GM12891 (cell line): ENCODE results near the gene ETAA1.

Experiments
- DNase-seq: peaks from one replicate; pipeline ENCODE4 v3.0.0; 2011; ENCODE audit warnings: low spot score; ENCODE audit not compliant: insufficient read length
- FAIRE-seq: peaks from 2 replicates; lab custom pipeline; 2011; peaks lifted over from hg19 to GRCh38; lab: Jason Lieb, UNC
- PAX5 ChIP-seq: IDR thresholded peaks from 2 replicates; pipeline ENCODE4 v1.6.1; 2011; ENCODE audit warnings: low read length, moderate library complexity, mild to moderate bottlenecking; ENCODE audit not compliant: insufficient read depth, severe bottlenecking
- POLR2A ChIP-seq: IDR thresholded peaks from 2 replicates; pipeline ENCODE4 v1.6.1; 2011; ENCODE audit warnings: low read depth, low read length, control low read depth
- POLR2AphosphoS5 ChIP-seq: IDR thresholded peaks from 2 replicates; pipeline ENCODE4 v1.6.1; 2011; ENCODE audit warnings: low read depth, low read length, control low read depth
- POU2F2 ChIP-seq: IDR thresholded peaks from 2 replicates; pipeline ENCODE4 v1.6.1; 2011; ENCODE audit warnings: low read depth, mild to moderate bottlenecking, control low read depth, low read length, moderate library complexity
- SPI1 ChIP-seq: IDR thresholded peaks from 2 replicates; pipeline ENCODE4 v1.6.1; 2011; ENCODE audit warnings: low read depth, low read length, control low read depth
- TAF1 ChIP-seq: IDR thresholded peaks from 2 replicates; pipeline ENCODE4 v1.6.1; 2011; ENCODE audit warnings: low read depth, low read length, control low read depth

ETAA1 gene

GRCh38 chr2:67393237-67393636 lies 3.9 kb upstream of the ETAA1 start:
- FAIRE-seq (no peak), DNase-seq (no peak)
- TF ChIP-seq POLR2AphosphoS5 (no peak), PAX5 (no peak), SPI1 (no peak), TAF1 (no peak)

- FAIRE-seq (no peak), DNase-seq (no peak)
- TF ChIP-seq PAX5 (no peak), POLR2AphosphoS5 (no peak), SPI1 (no peak), TAF1 (no peak), POU2F2 (no peak), POLR2A (no peak)
These were observed 2.4 kb upstream of the ETAA1 start for GRCh38 chr2:67394734-67395133.

- DNase-seq (no peak), FAIRE-seq (no peak)
- TF ChIP-seq TAF1 (no peak), PAX5 (no peak), POLR2A (no peak), POLR2AphosphoS5 (no peak)
These were observed 2.0 kb downstream of the ETAA1 start for GRCh38 chr2:67399144-67399543.

- TF ChIP-seq POU2F2 (no peak), POLR2A (no peak), POLR2AphosphoS5 (no peak), PAX5 (no peak), TAF1 (no peak), SPI1 (no peak)
- FAIRE-seq (no peak), DNase-seq (no peak)
These were observed 2.8 kb downstream of the ETAA1 start for GRCh38 chr2:67399831-67400489.

- no peak for FAIRE-seq
- TF ChIP-seq POLR2AphosphoS5 (no peak), PAX5 (no peak), POU2F2 (no peak), TAF1 (no peak), SPI1 (no peak), POLR2A (no peak)
- no peak for DNase-seq
These were observed 3.7 kb downstream of the ETAA1 start for GRCh38 chr2:67400560-67401485.

- no peak for TF ChIP-seq POLR2AphosphoS5
- TF ChIP-seq PAX5, result no peak
- no peak for TF ChIP-seq SPI1
- TF ChIP-seq POU2F2, result no peak
- no peak for TF ChIP-seq TAF1
- no peak for TF ChIP-seq POLR2A
- no peak for FAIRE-seq
- DNase-seq, result no peak
These were observed 11.2 kb downstream of the ETAA1 start for GRCh38 chr2:67408346-67408745.

- no peak for TF ChIP-seq POU2F2
- TF ChIP-seq POLR2AphosphoS5, result no peak
- TF ChIP-seq TAF1, result no peak
- no peak for FAIRE-seq
- DNase-seq, result no peak
These were observed 15.3 kb downstream of the ETAA1 start for GRCh38 chr2:67412424-67412823.

- TF ChIP-seq POU2F2 (no peak), POLR2AphosphoS5 (no peak), SPI1 (no peak), POLR2A (no peak), PAX5 (no peak), TAF1 (no peak)
- DNase-seq (no peak), FAIRE-seq (no peak)
These were observed 17.7 kb downstream of the ETAA1 start for GRCh38 chr2:67414867-67415266.

- TF ChIP-seq POLR2AphosphoS5 (no peak), POLR2A (no peak), POU2F2 (no peak), SPI1 (no peak), TAF1 (no peak), PAX5 (no peak)
- DNase-seq (no peak), FAIRE-seq (peak; percentile 45)
These were observed 19.0 kb downstream of the ETAA1 start for GRCh38 chr2:67416136-67416535.
